Fibroblast of skin of back (primary cell): ENCODE results near the gene BMPR1B.
"Not testable (repeated sequence)": the region's sequence is repeated elsewhere in the genome, so short reads cannot be mapped to it uniquely, and the experiment has no call there.

ENCODE experiments used
- DNase-seq: peaks from one replicate; pipeline ENCODE4 v3.0.0-alpha.2; 2013

The BMPR1B gene

DNA sequence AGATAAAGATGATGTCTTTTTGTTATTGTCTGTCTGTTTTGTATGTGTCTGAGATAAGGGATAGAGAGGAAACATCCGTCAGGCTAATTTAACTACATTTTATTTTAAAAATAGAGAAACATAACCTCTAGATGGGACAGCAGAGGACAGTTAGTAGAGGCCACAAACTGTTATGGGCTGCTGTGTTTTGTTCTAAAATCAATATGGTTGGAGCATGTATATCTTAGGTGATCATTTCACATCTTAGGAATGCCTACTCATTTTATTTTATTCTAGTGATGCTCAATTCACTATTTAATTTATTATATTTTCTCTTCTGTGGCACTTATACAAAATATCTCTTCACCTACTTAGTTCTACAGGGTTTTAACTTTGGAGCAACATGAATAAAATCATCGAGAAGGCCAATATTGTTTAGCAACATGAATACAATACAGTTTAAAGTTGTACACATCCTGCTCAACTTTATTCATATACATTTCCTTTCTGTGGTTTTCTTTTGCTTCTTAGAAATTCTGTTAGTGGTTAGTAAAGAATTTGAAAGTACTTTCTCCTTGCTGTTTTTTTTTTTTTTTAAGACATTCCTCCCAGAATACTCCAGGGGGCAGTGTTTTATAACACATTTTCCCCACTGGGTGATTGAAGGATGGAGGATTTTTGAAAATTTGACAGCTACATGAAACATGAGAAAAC is 398.1 kb downstream of the BMPR1B start:
- DNase-seq, result peak; percentile 67

DNA sequence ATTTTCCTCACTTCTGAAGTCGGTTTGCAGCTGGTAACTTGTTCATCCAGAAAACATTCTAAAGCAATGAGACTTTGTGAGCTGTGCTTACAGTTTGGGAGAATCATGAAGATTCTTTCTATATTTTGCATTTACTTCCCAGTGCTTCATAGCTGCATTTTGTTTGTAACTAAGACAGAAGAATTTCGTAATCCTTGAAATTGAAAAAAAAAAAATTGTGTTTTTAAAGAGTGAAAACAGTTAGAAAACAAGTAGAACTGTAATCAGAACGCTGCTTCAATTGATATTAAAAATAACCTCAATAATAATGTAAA is 398.7 kb downstream of the BMPR1B start:
- DNase-seq, result no peak

DNA sequence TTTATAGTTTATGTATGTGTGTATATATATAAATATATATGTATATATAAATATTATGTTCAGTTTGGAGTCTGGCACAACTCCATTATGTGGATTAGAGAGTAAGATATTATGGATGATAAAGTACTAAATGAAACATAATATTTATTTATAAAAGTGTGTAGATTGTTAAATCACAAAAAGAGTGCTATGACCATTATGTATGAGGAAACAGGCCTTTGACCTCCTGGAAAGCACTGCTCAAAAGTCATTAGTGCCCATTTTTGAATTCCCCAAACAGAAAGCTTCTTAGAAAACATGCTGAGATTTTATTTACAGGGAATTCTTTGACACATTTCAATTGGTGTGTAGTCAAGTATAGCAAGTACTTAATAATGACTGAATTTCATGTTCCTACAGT is 399.8 kb downstream of the BMPR1B start:
- DNase-seq, result no peak

DNA sequence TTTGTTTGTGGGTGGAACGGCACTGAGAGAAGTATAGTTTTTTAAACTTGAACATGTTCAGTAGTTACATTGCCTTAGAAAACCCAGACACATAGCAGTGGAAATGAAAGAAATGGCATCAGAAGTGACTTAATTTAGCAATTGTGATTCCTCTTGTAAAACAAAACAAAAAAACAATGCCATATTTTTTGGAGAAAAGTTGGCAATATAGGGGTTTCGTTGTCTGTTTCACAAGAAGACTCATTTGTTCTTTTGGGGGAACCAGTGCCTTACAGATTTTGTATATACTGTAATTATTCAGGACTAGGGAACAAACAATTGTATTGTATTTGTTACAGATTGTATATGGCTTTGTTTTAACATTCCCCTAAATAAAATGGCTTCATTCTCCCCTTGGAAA is 400.3 kb downstream of the BMPR1B start:
- no peak for DNase-seq

DNA sequence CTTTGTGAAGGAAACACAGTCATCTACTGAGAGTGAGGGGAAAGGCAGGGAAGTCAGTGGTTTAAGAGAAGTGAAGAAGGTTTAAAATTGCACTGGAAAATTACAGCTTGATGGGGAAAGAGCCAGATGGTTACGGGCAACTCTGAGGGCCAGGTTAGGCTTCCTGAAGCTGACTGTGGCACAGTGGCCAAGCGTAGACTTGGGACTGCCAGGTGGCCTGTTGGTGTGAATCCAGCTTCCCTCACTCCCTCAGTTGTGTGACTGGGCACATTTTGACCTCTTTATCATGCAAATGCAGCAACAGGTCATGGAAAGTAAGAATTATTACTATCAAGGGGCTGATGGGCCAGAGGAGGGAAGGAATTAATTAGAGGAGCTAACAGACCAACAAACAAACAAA is 400.9 kb downstream of the BMPR1B start:
- no peak for DNase-seq

DNA sequence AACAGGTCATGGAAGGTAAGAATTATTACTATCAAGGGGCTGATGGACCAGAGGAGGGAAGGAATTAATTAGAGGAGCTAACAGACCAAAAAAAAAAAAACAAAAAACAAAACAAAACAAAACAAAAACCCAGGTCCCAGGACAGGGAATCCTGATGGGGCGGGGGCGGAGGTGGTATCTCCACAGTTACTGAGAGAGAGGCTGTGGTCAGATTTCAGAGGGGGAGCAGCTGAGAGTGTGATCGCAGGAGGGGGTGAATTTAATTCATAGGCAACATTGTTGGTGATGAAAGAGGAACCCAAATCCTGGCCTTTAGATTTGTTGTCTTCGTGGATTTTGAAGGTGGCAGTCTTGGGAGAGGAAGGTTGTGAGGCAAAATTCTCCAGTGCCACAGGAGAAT is 401.6 kb downstream of the BMPR1B start:
- no peak for DNase-seq

DNA sequence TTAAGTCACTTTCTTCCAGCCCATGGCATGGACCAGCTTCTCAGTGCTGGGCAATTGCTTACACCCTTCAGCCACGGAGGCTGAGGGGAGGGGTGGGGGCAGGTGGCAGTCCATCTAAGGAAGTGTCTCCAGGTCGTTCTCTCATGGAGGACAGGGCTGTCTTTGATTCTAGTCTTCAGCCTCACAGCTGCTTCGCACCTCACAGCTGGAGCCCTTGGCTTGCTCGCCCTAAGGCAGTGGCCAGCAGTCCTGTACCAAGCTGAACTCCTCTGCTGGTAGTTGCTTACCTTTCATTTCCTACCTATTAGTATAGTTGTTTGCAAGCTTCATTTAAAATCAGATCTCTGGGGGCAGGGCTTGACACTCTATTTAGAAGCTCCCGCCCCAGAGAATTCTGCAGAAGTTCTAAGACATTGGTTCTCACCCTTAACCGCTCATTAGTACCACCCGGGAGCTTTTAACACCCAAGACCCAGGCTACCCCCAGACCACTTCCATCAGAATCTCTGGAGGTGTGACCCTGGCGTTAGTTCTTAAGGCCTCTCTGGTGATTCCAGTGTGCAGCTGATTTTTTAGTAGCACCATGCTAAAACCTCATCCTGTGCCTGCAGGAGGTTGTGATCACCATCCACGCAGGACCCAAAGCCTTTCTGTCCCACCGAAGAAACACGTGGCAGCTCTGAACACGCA is 404.2 kb downstream of the BMPR1B start:
- no peak for DNase-seq

DNA sequence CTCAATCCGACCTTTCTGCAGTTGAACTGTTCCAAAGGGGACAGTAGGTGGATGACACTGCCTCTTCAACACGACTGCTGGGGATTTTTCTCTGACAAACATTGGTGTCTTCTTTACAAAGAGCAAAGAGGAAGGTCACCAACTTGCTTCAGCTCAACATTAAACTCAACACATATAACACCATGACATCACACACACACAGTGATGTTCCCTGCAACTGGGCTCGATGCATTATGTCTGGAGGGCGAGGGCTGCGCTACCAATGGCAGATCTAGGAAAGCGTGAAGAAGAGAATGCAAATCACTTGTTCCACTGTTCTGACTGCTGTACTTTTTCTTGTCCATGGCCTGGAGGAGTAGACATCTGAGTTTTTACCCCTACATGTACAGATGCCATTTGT is 405.1 kb downstream of the BMPR1B start:
- no peak for DNase-seq

DNA sequence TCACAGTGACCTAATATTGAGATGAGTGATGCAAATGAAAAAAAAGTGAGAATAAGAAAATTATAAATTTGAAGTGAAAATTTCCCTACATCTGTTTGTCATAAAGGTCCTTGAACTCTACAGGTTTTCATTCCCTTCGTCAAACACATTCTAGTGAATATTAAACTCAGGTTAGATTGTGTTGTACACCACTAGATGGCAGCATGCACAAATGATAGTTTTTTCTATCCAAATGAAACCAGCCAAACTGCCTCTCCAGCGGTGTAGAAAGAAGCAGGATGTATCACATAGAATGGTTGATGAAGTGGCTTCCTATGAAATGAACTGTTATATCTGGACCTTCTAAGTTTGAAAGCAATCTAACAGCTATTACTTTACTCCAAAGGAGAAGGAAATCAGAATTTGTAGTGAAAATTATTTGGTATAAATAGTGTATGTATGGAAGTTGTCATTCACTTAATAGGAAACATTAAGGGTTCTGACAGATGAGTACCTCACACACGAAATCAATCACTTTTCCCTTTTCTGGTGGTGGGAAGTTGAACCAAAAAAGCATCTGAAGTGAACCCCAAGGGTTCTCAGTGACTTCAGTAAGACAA is 408.3 kb downstream of the BMPR1B start:
- DNase-seq, result peak; percentile 69

DNA sequence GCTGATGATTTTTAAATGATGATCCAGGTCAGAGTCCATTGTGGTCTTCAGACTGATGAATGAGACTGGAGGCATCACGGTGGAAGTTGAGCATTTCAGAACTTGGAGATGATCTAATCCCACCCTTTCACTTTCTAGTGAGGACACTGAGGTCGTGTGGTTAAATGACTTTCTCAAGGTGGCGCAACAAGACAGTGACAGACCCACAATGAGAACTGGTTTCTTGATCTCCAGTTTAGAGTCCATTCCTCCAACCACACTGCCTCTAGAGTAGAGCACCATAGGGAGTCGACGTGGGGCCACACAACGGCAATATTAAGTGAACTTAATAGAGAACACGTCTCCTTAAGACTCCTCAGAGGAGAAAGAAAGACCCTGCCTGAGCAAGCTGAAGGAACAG is 410.1 kb downstream of the BMPR1B start:
- no peak for DNase-seq

DNA sequence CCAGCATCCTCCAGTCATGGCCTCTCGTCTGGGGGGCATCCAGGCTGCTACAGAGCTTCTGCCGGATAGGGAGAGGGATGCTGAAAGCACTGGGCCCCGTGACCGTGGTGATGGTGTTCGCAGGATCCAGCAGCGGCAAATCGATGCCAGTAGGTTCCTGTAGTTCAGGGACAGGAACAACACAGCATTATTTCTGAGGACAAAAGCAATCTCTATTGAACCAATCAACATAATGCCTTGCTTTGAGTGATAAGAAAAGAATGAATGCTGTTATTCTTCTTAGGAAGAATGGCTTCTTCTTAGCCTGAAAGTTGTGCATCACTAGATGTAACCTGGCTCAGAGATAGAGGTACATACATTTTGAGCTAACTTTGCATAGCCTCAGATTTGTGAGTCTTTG is 412.4 kb downstream of the BMPR1B start:
- DNase-seq, result no peak

DNA sequence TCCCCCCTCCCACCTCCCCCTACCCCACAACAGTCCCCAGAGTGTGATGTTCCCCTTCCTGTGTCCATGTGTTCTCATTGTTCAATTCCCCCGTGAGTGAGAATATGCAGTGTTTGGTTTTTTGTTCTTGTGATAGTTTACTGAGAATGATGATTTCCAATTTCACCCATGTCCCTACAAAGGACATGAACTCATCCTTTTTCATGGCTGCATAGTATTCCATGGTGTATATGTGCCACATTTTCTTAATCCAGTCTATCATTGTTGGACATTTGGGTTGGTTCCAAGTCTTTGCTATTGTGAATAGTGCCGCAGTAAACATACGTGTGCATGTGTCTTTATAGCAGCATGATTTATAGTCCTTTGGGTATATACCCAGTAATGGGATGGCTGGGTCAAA is 413.6 kb downstream of the BMPR1B start:
- DNase-seq, result not testable (repeated sequence)

DNA sequence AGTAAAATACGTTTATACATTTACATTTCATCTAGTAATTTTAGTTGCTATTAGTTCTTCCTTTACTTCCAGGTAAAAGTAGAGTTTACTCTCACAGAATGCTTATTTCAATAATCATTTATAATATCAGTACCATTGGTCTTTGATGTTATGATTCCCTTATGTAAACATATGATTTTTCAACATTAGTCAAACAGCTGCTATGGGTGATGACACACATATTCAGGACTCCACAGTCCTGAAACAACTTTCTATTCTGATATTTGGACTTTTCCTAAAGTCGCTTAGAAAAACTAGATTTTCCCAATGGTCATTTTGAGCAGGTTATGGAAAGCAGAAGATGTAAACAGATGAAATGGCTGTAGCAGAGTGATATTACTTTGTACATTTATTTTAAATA is 421.2 kb downstream of the BMPR1B start:
- DNase-seq, result peak; percentile 15

DNA sequence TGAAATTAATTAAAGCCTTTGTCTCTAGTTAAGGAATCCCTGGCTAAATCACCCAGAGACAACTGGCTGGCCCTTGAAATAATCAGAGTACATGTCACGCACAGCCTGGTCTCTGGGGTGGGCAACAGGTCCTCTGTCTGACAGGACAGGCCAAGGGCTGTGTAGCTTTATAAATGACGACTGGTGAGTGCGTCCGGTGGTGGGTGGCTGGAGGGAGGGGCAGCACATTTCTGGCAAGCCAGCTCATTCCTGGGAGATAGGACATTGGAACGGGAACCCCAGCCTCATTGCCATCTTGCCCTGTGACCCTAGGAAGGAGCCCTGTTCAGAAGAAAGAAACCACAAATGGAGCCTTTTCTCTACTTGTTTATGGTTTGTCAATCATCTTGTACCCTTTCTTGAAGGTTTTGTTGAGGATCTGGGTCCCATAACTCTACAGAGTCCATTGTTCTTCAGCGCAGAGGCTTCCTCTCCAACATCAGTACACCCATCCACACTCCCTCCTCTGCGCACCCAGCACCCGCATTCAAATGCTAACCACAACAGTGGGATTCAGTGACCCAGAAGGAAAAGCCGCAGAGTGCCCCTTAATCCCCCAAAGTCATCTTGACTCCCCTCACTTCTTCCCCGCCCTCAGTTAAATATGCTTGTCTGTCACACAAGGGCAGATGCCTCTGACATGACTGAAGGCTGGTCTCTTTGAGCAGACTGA is 422.9 kb downstream of the BMPR1B start:
- peak; percentile 9 for DNase-seq

DNA sequence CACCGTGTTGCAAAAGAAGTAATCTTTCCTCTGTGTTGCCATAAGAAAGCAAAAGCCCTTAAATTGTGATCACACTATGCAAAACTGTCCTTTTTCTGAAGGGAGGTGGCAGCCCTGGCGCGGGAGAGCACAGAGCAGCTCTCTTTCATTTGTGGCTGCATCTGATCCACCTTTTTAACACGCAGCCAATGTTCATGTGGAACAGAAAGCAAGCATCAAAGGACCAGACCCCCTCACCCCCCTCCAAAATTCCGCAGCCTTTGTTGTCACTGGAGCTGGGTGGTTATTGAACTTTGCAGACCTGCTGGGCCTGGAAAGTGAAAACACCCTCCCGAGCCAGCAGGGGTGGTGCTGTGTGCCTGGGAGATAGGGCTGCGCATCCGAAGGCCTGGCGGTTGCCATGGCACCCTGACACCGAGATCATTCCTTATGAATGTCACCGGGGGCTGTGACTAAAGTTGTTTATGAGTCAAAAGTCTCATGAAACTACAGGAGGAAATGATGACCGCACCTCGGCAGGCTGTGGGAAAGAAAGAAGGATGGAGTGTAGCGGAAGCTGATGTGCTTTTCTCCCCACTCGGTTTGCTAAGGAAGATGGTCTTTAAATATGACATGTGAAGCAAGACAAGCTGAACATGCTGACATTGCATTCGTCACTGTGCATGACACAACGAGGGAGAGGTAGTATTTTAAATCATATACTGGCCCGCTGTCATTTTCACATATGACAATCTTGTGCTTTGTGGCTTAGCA is 423.7 kb downstream of the BMPR1B start:
- peak; percentile 90 for DNase-seq

DNA sequence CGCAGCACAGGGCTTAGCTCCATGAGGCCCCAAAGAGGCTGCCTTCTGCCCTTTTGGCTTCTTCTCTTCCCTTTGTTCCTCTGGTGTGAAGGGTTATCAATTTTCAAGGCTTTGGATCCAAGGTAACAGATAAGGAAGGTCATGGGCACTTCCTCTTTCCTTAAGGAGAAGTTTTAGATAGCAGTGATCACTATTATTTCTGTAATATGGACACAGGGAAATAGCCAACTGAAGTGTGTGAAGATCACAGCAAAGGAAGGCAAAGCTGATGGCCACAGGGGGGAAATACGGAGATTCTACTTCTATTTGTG is 424.2 kb downstream of the BMPR1B start:
- no peak for DNase-seq

DNA sequence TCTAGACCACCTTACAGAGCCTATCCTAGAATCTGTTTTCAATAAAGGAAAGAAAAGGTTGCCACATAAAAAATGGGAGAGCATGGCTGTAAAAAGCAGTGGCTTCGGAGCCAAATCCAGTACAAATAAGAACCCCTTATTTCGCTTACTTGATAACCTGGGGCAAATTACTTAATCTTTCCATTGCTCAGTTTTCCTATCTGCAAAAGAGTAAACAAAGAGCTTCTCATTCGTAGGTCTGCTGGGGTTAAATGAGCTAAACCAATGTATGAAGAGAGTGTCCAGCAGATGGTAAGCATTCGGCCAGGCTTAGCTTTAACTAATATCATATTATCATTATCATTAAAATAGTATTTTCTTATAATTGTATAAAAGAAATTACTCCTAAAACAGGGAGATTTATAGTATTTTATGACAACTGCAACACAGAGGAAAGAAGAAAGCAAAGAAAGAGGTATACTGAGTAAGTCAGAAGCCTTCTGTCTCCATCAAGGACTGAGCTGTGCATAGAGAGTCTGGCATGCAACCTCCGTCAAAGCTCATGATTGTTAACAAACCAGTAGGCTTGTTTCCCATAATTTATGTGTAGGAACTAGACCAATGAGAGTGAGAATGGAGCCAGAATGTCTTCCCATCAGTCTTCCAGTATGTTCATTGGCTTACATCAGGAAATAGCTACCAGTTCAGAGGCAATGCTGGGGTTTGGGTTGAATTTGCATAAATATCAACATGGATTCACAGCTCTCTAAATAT is 426.1 kb downstream of the BMPR1B start:
- DNase-seq, result no peak

DNA sequence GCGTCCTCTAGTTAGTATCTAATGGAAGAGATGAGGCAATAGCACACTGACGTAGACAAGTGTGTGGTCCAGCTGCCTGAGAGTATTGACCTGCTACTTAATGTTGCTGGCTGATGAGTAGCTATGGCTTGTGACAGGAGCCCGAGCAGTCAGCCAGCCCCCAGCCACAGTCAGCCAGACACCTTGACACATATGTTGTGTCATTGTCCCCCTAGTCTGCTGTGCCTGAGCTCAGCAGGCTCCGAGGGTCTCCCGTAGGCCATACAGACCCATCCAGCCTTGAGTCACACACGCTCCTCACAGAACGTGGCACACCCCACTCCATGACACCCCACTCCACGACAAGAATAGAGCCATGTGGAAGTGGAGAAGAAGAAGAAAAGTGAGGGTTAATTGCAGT is 428.9 kb downstream of the BMPR1B start:
- no peak for DNase-seq

DNA sequence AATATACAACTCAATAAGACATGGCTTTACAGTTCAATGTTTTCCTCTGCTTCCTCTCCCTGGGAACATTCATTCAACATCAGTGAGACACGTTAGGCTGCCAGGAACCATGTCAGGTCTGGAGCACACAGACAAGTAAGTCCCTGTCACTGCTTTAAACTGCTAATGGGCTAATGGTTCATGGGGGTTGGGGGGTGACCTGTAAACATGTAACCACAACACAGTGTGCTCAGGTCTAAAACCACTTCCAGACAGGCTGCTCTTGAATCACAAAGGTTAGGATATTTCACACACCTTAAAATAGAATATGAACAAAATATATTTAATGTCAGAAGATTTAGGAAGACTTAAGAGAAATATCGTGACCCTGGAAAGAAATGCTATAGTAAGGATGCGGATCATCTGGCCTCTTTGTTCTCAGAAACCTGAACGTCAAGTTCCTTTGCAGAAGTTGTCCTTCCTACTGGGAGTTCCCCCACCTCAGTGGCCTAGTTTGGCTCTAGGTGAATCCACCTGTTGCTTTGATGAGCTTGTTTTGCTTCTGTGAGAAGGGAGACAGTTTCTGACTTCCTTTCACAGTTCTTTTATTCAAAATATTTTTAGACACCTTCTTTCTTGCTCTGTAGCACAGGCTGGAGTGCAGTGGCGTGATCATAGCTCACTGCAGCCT is 431.1 kb downstream of the BMPR1B start:
- no peak for DNase-seq

DNA sequence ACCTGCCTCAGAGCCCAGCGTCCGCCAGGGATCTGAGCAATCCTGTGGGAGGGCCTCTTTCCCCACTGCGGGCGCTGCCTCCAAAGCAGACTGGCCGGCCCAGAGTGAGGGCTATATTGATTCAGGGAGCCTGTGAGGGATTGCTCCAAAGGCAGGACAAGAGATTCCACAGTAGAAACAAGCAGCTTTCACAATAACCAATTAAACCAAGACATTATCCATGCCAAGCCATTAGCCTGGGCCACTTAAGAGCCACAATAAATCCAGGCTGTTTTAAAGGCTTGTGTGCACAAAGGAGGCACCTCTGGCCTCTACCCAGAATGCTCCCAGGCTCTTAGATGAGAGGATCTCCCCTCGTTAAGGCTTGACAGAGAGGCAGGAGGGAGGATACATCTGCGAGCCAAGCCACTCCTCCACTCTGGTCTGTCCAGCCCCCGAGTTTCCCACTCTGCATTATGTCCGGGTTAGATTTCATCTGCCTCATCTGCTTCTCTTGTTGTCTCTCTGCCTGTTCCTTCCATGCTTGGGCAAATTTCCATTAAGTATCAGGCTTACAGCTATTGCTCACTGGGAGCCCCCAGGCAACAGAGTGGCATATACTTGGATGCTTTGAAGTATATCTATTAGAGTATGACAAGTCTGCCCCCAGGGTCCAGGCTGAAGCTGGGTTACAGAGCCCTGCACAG is 433.1 kb downstream of the BMPR1B start:
- peak; percentile 8 for DNase-seq

DNA sequence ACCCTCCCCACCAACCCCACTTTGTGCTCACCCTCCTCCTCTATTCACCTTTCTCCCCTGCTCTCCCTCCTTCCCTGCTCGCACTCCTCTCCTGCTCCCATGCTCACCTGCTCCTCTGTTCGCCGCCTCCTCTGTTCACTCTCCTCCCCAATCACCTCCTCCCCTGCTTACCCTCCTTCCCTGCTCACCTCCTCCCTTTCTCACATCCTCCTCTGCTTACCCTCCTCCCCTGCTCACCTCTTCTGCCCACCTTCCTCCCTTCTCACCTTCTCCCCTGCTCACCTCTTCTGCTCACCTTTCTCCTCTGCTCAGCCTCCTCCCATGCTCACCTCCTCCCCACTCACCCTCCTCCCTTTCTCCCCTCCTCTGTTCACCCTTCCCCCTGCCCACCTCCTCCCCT is 433.8 kb downstream of the BMPR1B start:
- DNase-seq, result no peak
